ENCODE data around the gene NKAPL. TPM values are rescaled to one million over a fixed set of nuclear protein-coding genes. Genes with fewer than 3 reads are reported as not detected.
"Not testable (repeated sequence)": the region's sequence is repeated elsewhere in the genome, so short reads cannot be mapped to it uniquely, and the experiment has no call there.

Gene NKAPL
- total RNA-seq, 2 experiments from 2014 or later: 0.12 TPM; not detected in 1

DNA sequence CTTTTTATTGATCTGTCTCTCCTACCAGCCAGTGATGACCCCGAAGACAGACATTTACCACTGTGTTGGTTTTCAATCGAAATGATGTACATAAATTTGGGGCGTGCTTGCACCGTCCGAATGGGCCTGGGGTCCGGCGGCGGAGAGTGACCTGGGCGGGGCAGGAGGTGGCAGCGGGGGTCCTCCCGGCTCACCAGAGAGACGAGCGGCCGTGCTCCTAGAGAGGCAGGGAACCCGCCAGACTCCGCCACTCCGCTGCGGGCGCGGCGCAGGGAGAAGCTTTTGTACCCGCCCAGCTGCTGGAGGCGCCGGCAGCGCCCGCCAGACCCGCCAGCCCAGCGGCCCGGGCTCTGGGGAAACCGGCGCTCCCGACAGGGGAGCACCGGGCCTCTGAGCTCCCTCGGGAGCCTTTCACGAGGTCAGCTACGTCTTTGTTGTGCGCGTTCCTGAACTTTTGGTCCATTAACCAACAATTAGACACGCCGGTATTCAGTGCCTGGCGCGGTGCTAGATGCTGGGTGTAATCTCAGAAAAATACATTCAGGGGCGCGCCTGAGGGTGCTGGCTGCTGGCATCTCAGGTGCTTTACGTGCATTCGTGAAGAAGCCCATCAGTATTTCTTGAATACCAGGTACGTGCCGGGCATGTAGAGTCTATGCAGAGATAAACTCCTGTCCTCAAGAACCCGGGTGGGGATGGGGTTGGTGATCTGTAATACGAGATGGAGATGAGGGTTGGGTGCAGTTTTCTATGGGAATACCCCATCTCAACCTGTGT is 22.4 kb downstream of the NKAPL start, which contains the start of gene PGBD1:
Gene PGBD1, plus strand, starts transcription at position 285 of the 777 bp plus-strand sequence. CDS start 2,242 bp downstream, outside the sequence.
- H3K9me3 Mint-ChIP-seq: peaks cover 6% of the 10 kb centered on the region
- H3K36me3 Mint-ChIP-seq (ENCODE audit: low read depth): peaks cover 20% of the 10 kb centered on the region
- peak; percentile 40 for DNase-seq
- no peak within 1 kb of the TSS for H3K27ac Mint-ChIP-seq
- ChIA-PET POLR2A (no interaction called here), CTCF (interaction anchor here (1.0 to 1.1 kb wide), 3 partner anchors 13 to 100 kb away, joined by 3 to 4 read pairs (median 4); partner anchors contain the start of gene ZSCAN26)
- H3K4me1 Mint-ChIP-seq: peaks cover 16% of the 10 kb centered on the region
- H3K4me3 Mint-ChIP-seq: peak within 1 kb of the TSS; percentile 76
- H3K27me3 Mint-ChIP-seq: peaks cover 7% of the 10 kb centered on the region

DNA sequence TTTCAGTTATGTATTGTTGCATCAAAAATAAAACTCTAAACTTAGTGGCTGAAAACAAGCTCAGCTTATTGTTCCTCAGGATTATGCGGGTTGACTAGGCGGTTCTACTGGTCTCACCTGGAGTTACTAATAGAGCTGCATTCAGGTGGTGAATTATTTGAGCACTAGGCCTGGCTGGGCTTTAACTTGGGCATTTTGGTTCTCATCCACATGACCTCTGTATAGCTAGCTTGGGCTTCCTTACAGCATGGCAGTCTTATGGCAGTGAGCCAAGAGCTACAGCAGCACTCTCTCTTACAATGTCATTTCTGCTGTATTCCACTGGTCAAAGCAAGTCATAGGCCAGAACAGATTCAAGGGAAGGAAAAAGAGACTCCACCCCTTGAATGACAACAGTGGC is 23.8 kb downstream of the NKAPL start:
- Mint-ChIP-seq H3K36me3 (ENCODE audit: low read depth) (peaks cover 11% of the 10 kb centered on the region), H3K4me3 (no peak overlapping the region), H3K27ac (no peak overlapping the region), H3K9me3 (peaks cover 6% of the 10 kb centered on the region), H3K4me1 (peaks cover 16% of the 10 kb centered on the region), H3K27me3 (peaks cover 7% of the 10 kb centered on the region)
- no peak for DNase-seq
- ChIA-PET CTCF (interaction anchor here (1.0 to 1.5 kb wide), 3 partner anchors 9 to 324 kb away, joined by 3 to 4 read pairs (median 4); no protein-coding TSS in a partner anchor), POLR2A (no interaction called here)

DNA sequence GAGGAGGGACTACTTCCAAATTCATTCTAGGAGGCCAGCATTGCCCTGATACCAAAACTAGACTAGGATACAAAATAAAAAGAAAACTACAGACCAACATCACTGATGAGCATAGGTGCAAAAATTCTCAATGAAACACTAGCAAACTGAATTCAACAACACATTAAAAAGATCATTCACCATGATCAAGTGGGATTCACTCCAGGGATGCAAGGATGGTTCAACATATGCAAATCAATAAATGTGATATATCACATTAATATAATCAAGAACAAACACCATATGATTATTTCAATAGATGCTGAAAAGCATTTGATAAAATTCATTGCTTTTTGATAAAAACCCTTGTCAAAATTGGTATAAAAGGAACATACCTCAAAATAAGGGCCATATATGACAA is 32.5 kb downstream of the NKAPL start:
- Mint-ChIP-seq H3K4me3 (no peak overlapping the region), H3K27me3 (no peaks in the 10 kb centered on the region), H3K36me3 (ENCODE audit: low read depth) (peaks cover 2% of the 10 kb centered on the region), H3K27ac (no peak overlapping the region), H3K4me1 (no peaks in the 10 kb centered on the region), H3K9me3 (peaks cover 2% of the 10 kb centered on the region)
- ChIA-PET CTCF (interaction anchor here (0.7 to 0.9 kb wide), 2 partner anchors 25 to 48 kb away, joined by 3 read pairs; partner anchors contain the start of gene ZSCAN26), POLR2A (no interaction called here)
- DNase-seq: no peak

DNA sequence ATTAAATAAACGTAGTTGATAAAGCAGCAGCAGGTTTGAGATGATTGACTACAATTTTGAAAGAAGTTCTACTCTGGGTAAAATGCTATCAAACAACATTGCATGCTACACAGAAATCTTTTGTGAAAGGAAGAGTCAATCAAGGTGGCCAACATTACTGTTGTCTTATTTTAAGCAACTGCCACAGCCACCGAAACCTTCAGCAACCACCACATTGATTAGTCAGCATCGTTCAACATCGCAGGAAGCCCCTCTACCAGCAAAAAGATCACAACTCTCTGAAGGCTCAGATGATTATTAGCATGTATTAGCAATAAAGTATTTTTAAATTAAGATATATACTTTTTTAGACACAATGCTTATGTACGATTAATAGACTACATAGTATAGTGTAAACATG is 36.2 kb downstream of the NKAPL start:
- Mint-ChIP-seq H3K27me3 (no peaks in the 10 kb centered on the region), H3K36me3 (ENCODE audit: low read depth) (peaks cover 2% of the 10 kb centered on the region), H3K27ac (no peak overlapping the region), H3K9me3 (peaks cover 2% of the 10 kb centered on the region), H3K4me3 (no peak overlapping the region), H3K4me1 (no peaks in the 10 kb centered on the region)
- ChIA-PET CTCF (no interaction called here), POLR2A (no interaction called here)
- DNase-seq: no peak

DNA sequence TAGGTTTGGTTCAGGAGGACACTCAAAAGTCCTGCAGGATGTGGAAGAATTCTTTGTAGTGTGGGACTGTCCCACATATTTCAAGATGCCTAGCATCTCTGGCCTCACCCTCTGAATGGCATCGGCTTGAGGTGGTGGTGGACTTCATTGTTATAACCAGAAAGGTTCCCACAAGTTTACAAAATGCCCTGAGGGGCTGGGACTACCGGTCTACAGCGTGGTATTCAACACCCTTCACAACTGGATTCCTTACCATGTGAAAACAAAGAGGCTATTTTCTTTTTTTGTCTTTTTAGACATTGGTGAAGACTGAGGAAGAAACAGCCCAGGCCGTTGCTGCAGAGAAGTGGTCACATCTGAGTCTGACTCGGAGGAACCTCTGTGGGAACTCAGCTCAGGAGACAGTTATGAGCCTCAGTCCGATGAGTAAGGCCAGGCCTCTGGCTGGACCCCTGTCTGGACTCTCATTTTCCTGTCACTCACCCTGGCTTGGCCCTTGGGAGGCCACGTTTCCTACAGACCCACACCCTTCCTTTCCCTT is 37.5 kb downstream of the NKAPL start:
- ChIA-PET CTCF (no interaction called here), POLR2A (no interaction called here)
- Mint-ChIP-seq H3K9me3 (no peaks in the 10 kb centered on the region), H3K36me3 (ENCODE audit: low read depth) (no peaks in the 10 kb centered on the region), H3K4me3 (no peak overlapping the region), H3K27ac (no peak overlapping the region), H3K4me1 (no peaks in the 10 kb centered on the region), H3K27me3 (no peaks in the 10 kb centered on the region)
- DNase-seq: no peak

DNA sequence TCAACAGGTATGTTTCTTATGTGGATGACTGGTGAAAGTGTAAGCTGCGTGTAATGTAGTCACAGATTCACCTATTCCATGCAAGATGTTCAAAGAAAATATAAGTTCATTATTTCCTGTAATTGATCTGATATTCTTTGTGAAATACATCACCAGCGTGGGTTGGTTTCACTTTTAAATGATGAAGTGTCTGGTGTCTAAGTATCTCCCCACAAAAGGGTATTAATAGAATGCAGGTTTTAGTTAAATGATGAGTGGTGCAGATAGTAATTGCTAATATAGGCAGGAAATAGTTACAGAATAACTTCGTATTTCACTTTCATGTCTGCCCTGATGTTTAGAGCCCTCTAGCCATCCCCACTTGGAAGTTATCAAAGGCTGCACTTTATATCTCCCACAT is 44.5 kb downstream of the NKAPL start:
- CTCF ChIA-PET: no interaction called here
- Mint-ChIP-seq H3K36me3 (ENCODE audit: low read depth) (no peaks in the 10 kb centered on the region), H3K4me3 (no peak overlapping the region), H3K9me3 (peaks cover 2% of the 10 kb centered on the region), H3K4me1 (peaks cover 10% of the 10 kb centered on the region), H3K27me3 (peaks cover 13% of the 10 kb centered on the region), H3K27ac (no peak overlapping the region)
- DNase-seq: no peak
- POLR2A ChIA-PET: no interaction called here

DNA sequence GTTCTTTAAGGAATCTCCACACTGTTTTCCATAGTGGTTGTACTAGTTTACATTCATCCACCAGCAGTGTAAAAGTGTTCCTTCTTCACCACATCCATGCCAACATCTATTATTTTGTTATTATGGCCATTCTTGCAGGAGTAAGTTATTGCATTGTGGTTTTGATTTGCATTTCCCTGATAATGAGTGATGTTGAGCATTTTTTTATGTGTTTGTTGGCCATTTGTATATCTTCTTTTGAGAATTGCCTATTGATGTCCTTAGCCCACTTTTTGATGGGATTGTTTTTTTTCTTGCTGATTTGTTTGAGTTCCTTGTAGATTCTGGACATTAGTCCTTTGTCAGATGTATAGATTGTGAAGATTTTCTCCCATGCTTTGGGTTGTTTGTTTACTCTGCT is 47.3 kb downstream of the NKAPL start:
- CTCF ChIA-PET; H3K4me3 Mint-ChIP-seq; POLR2A ChIA-PET; H3K27ac Mint-ChIP-seq; H3K9me3 Mint-ChIP-seq; DNase-seq; H3K36me3 Mint-ChIP-seq (ENCODE audit: low read depth): not testable (repeated sequence)
- peaks cover 17% of the 10 kb centered on the region for H3K27me3 Mint-ChIP-seq
- peaks cover 10% of the 10 kb centered on the region for H3K4me1 Mint-ChIP-seq

Other genes with a start within 250 kb of the NKAPL start
- gene ZNF165, start 178.7 kb upstream of the NKAPL start, total RNA-seq: under 1 TPM; 0.54 to 0.77 TPM
- 1 to 10 TPM; 3.2 to 5.5 TPM for gene ZSCAN16, start 134.7 kb upstream of the NKAPL start, total RNA-seq
- gene ZKSCAN8, start 117.4 kb upstream of the NKAPL start, total RNA-seq: 10 to 100 TPM; 18.6 to 22.2 TPM
- 1 to 10 TPM; 1.5 to 1.6 TPM for gene ZSCAN9, start 34.0 kb upstream of the NKAPL start, total RNA-seq
- gene ZKSCAN4, start 7.0 kb upstream of the NKAPL start, total RNA-seq: 1 to 10 TPM; 6.5 to 7.5 TPM
- gene ZSCAN26, start 7.8 kb downstream of the NKAPL start, total RNA-seq: 10 to 100 TPM in 1 of 2 experiments, 1 to 10 TPM in 1; 8.1 to 10.5 TPM
- gene PGBD1, start 22.3 kb downstream of the NKAPL start, total RNA-seq: 1 to 10 TPM; 1.5 to 1.7 TPM
- under 1 TPM; 0.37 to 0.56 TPM for gene ZSCAN31, start 76.9 kb downstream of the NKAPL start, total RNA-seq
- gene ZKSCAN3, start 90.7 kb downstream of the NKAPL start, total RNA-seq: 1 to 10 TPM; 6.2 to 7.0 TPM
- gene ZSCAN12, start 140.4 kb downstream of the NKAPL start, total RNA-seq: 1 to 10 TPM; 7.5 to 8.3 TPM
- 1 to 10 TPM; 1.5 to 1.7 TPM for gene ZSCAN23, start 184.2 kb downstream of the NKAPL start, total RNA-seq